Measurements from ENCODE around the gene TBPL2.
"Not testable (repeated sequence)": the region's sequence is repeated elsewhere in the genome, so short reads cannot be mapped to it uniquely, and the experiment has no call there.

The TBPL2 gene

GRCh38 chr14:55470025-55470424, 29.6 kb upstream of the TBPL2 start:
- TF ChIP-seq CTCF (IDR thresholded peaks at IDR 0.05; ENCODE audit: low read depth, low read length) (no peak), MAX (IDR thresholded peaks at IDR 0.05; ENCODE audit: low read depth, low read length) (no peak), POLR2A (IDR thresholded peaks at IDR 0.05; ENCODE audit: extremely low read depth, insufficient read length) (no peak), MYC (IDR thresholded peaks at IDR 0.05; ENCODE audit: low read depth, low read length) (no peak)
- H3K4me3 ChIP-seq (ENCODE audit: low read depth, low read length) = no peak overlapping the region
- peak; percentile 60 for DNase-seq (ENCODE audit: low read depth)

- no peak for DNase-seq (ENCODE audit: low read depth)
- H3K4me3 ChIP-seq (ENCODE audit: low read depth, low read length) = no peak overlapping the region
- no peak for TF ChIP-seq MAX (IDR thresholded peaks at IDR 0.05; ENCODE audit: low read depth, low read length)
- no peak for TF ChIP-seq POLR2A (IDR thresholded peaks at IDR 0.05; ENCODE audit: extremely low read depth, insufficient read length)
- TF ChIP-seq CTCF (IDR thresholded peaks at IDR 0.05; ENCODE audit: low read depth, low read length) = no peak
- no peak for TF ChIP-seq MYC (IDR thresholded peaks at IDR 0.05; ENCODE audit: low read depth, low read length)
Measured at GRCh38 chr14:55467307-55467706, 26.9 kb upstream of the TBPL2 start.

GRCh38 chr14:55458800-55459515, 18.5 kb upstream of the TBPL2 start:
- TF ChIP-seq POLR2A (IDR thresholded peaks at IDR 0.05; ENCODE audit: extremely low read depth, insufficient read length) = no peak
- no peak for TF ChIP-seq CTCF (IDR thresholded peaks at IDR 0.05; ENCODE audit: low read depth, low read length)
- TF ChIP-seq MAX (IDR thresholded peaks at IDR 0.05; ENCODE audit: low read depth, low read length) = no peak
- TF ChIP-seq MYC (IDR thresholded peaks at IDR 0.05; ENCODE audit: low read depth, low read length) = no peak
- no peak overlapping the region for H3K4me3 ChIP-seq (ENCODE audit: low read depth, low read length)
- DNase-seq (ENCODE audit: low read depth) = peak; percentile 18

- TF ChIP-seq MYC (IDR thresholded peaks at IDR 0.05; ENCODE audit: low read depth, low read length) = no peak
- no peak for TF ChIP-seq CTCF (IDR thresholded peaks at IDR 0.05; ENCODE audit: low read depth, low read length)
- no peak for TF ChIP-seq MAX (IDR thresholded peaks at IDR 0.05; ENCODE audit: low read depth, low read length)
- H3K4me3 ChIP-seq (ENCODE audit: low read depth, low read length) = no peak overlapping the region
- no peak for DNase-seq (ENCODE audit: low read depth)
Measured at GRCh38 chr14:55457496-55457895, 17.1 kb upstream of the TBPL2 start.

- not testable (repeated sequence) for H3K4me3 ChIP-seq (ENCODE audit: low read depth, low read length); DNase-seq (ENCODE audit: low read depth)
Measured at GRCh38 chr14:55456411-55456810, 16.0 kb upstream of the TBPL2 start.

GRCh38 chr14:55454264-55455002, 14.0 kb upstream of the TBPL2 start:
- no peak overlapping the region for H3K4me3 ChIP-seq (ENCODE audit: low read depth, low read length)
- peak; percentile 62 for DNase-seq (ENCODE audit: low read depth)
- TF ChIP-seq MYC (IDR thresholded peaks at IDR 0.05; ENCODE audit: low read depth, low read length) = no peak
- TF ChIP-seq POLR2A (IDR thresholded peaks at IDR 0.05; ENCODE audit: extremely low read depth, insufficient read length) = no peak
- TF ChIP-seq CTCF (IDR thresholded peaks at IDR 0.05; ENCODE audit: low read depth, low read length) = no peak
- no peak for TF ChIP-seq MAX (IDR thresholded peaks at IDR 0.05; ENCODE audit: low read depth, low read length)
